ENCODE results near the gene RFC4. TPM values are rescaled to one million over a fixed set of nuclear protein-coding genes. Genes with fewer than 3 reads are reported as not detected.
"Not testable (repeated sequence)": the region's sequence is repeated elsewhere in the genome, so short reads cannot be mapped to it uniquely, and the experiment has no call there.

The RFC4 gene
- total and polyA plus RNA-seq, 8 donors: 3.2 to 121 (median 25.2) TPM; not detected in 1

DNA sequence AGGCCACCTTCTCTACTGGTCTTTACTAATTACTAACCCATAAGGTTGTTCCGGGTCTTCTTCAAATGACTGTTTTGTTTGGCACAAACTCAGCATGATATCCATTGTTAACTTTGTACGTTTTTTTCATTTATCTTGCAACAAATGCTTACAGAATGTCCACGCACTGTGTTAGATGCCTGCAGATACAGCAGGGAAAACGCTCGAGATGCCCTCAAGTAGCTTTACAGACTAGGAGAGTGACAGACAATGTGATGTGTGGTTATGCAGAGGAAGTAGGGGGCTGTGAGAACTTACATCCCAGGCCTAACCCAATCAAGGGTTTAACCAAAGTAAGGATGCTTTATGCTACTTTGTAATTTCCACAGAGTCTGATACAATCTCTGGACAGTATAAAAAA lies 949 bp upstream of the RFC4 start:
- peak overlapping the region in 3 of 4 donors; percentile 65 to 81 (median 70) for H3K4me3 ChIP-seq
- intact Hi-C loops (cut with DNase I; ENCODE audit: low total_unique reads): no loop called here

DNA sequence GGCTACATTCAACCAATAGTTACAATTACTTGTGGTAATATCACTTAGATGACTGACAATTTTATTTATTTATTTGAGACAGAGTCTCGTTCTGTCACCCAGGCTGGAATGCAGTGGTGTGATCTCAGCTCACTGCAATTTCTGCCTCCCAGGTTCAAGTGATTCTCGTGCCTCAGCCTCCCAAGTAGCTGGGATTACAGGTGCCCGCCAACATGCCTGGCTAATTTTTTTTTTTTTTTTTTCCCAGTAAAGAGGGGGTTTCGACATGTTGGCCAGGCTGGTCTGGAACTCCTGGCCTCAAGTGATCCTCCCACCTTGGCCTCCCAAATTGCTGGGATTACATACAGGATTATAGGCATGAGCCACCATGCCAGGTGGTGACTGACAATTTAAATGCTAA lies 2.8 kb downstream of the RFC4 start:
- H3K9me3 ChIP-seq; H3K27ac ChIP-seq; intact Hi-C loops (cut with DNase I; ENCODE audit: low total_unique reads); H3K4me3 ChIP-seq; DNase-seq; H3K27me3 ChIP-seq: not testable (repeated sequence)
- peaks cover 0 to 53% (median 44%) of the 10 kb centered on the region in 4 donors for H3K36me3 ChIP-seq
- 86 to 92% (median 90%) methylated on average over 4 of the region's 4 CpGs for WGBS, 5 donors
- H3K4me1 ChIP-seq: peaks cover 11 to 26% (median 20%) of the 10 kb centered on the region in 4 donors

More for the DNA sequence above, 949 bp upstream of the RFC4 start:
- 18 to 30% (median 21%) methylated on average over 5 of the region's 5 CpGs for WGBS, 5 donors
- Histone ChIP-seq H3K27ac (peak overlapping the region in 3 of 5 donors; percentile 93 to 95 (median 93)), H3K9me3 (no peaks in the 10 kb centered on the region), H3K4me1 (peaks cover 11 to 26% (median 17%) of the 10 kb centered on the region in 4 donors), H3K27me3 (peaks cover 0 to 7% (median 0%) of the 10 kb centered on the region in 3 donors), H3K36me3 (peaks cover 0 to 20% (median 17%) of the 10 kb centered on the region in 4 donors)
- TF ChIP-seq POLR2A (IDR thresholded peaks at IDR 0.05) (no peak), EP300 (IDR thresholded peaks at IDR 0.05) (no peak), POLR2AphosphoS5 (IDR thresholded peaks at IDR 0.05) (no peak)
- TF ChIP-seq, protein P1, sequence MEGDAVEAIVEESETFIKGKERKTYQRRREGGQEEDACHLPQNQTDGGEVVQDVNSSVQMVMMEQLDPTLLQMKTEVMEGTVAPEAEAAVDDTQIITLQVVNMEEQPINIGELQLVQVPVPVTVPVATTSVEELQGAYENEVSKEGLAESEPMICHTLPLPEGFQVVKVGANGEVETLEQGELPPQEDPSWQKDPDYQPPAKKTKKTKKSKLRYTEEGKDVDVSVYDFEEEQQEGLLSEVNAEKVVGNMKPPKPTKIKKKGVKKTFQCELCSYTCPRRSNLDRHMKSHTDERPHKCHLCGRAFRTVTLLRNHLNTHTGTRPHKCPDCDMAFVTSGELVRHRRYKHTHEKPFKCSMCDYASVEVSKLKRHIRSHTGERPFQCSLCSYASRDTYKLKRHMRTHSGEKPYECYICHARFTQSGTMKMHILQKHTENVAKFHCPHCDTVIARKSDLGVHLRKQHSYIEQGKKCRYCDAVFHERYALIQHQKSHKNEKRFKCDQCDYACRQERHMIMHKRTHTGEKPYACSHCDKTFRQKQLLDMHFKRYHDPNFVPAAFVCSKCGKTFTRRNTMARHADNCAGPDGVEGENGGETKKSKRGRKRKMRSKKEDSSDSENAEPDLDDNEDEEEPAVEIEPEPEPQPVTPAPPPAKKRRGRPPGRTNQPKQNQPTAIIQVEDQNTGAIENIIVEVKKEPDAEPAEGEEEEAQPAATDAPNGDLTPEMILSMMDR (IDR thresholded peaks at IDR 0.05): no peak
- DNase-seq: no peak

DNA sequence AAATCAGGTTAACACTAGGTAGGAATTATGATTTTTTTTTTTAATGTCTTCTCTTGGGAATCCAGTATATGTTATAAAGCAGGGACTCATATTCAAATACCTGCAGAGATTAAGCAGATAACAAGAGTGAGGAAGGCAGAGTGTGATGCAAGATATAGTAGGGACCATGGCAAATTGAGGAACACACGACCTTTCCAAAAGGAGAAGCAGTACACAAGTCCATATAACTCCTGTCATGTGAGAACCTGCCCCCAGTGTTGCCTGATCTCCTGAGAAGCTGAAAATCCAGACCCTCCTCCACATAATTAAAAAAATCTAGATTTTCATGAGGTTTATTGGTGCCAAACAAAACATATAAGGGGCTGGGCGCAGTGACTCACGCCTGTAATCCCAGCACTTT lies 3.6 kb downstream of the RFC4 start:
- peaks cover 0 to 61% (median 48%) of the 10 kb centered on the region in 4 donors for H3K36me3 ChIP-seq
- no peaks in the 10 kb centered on the region for H3K9me3 ChIP-seq
- H3K27ac ChIP-seq: no peak overlapping the region
- TF ChIP-seq POLR2AphosphoS5 (IDR thresholded peaks at IDR 0.05): no peak
- TF ChIP-seq EP300 (IDR thresholded peaks at IDR 0.05): no peak
- TF ChIP-seq, protein P1 (IDR thresholded peaks at IDR 0.05): no peak
- no peak for TF ChIP-seq POLR2A (IDR thresholded peaks at IDR 0.05)
- DNase-seq: no peak
- H3K4me3 ChIP-seq: no peak overlapping the region
- WGBS, 5 donors: 90 to 97% (median 95%) methylated on average over 3 of the region's 3 CpGs
- intact Hi-C loops (cut with DNase I; ENCODE audit: low total_unique reads): no loop called here
- H3K27me3 ChIP-seq: no peaks in the 10 kb centered on the region
- H3K4me1 ChIP-seq: peaks cover 11 to 26% (median 20%) of the 10 kb centered on the region in 4 donors

DNA sequence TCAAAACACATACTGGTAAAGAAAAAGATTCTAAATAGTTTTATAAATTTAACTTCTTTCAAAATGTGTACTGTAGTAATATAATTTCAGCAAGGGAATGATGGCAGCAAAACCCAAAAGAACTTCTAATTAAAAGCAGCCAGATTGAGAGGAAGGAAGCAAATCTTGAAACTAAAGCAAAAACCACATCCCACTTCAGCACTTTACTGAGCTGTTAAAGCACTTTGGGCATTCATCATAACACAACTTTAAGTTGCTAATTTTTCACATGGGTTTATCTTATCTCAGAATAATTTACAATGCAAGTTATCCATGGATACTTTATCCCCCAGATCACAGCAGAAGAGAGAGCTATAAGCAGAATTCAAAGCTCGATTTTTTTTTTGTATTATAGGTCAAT lies 6.0 kb downstream of the RFC4 start:
- TF ChIP-seq POLR2AphosphoS5 (IDR thresholded peaks at IDR 0.05): no peak
- TF ChIP-seq, protein P1 (IDR thresholded peaks at IDR 0.05): no peak
- no peak for TF ChIP-seq EP300 (IDR thresholded peaks at IDR 0.05)
- no peak for TF ChIP-seq POLR2A (IDR thresholded peaks at IDR 0.05)
- WGBS, 5 donors: 82 to 94% (median 88%) methylated on average over 1 of the region's 1 CpG
- H3K27ac ChIP-seq: no peak overlapping the region
- H3K4me1 ChIP-seq: peaks cover 1 to 10% (median 6%) of the 10 kb centered on the region in 4 donors
- H3K9me3 ChIP-seq: no peaks in the 10 kb centered on the region
- intact Hi-C loops (cut with DNase I; ENCODE audit: low total_unique reads): no loop called here
- H3K4me3 ChIP-seq: no peak overlapping the region
- no peaks in the 10 kb centered on the region for H3K27me3 ChIP-seq
- H3K36me3 ChIP-seq: peaks cover 3 to 76% (median 61%) of the 10 kb centered on the region in 4 donors
- no peak for DNase-seq

DNA sequence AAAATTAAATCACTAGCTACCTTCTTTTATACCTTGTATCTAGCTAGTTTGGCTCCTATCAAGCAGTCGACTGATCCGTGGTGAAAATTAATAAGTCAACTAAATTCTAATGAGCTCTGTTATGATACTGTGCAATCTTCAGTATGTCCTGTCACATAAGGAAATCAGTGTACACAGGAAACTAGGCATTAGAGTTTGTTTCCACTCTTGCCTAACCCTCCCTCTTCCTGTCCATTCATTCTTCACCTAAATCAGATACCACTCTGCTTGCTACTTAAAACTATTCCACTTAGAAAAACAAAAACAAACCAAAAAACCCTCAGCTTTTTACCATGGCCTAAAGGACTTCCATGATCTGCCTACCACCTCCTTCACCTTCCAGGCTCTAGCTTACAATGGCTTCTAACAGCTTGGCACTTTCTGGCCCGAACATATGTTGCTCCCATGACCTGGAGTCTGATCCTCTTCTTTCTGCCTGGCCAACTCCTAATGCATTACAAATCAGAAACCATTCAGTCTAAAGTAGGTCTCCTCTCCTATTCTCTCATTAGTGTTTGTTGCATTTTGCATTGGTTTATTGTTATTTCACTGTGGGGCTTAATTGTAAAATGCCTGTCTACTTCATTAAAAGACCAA lies 7.9 kb downstream of the RFC4 start:
- Histone ChIP-seq H3K4me3 (no peak overlapping the region), H3K27ac (no peak overlapping the region), H3K9me3 (no peaks in the 10 kb centered on the region), H3K27me3 (no peaks in the 10 kb centered on the region), H3K36me3 (peaks cover 7 to 82% (median 68%) of the 10 kb centered on the region in 4 donors), H3K4me1 (peaks cover 0 to 6% (median 0%) of the 10 kb centered on the region in 4 donors)
- TF ChIP-seq, protein P1 (IDR thresholded peaks at IDR 0.05): no peak
- TF ChIP-seq POLR2AphosphoS5 (IDR thresholded peaks at IDR 0.05) (no peak), EP300 (IDR thresholded peaks at IDR 0.05) (no peak), POLR2A (IDR thresholded peaks at IDR 0.05) (no peak)
- intact Hi-C loops (cut with DNase I; ENCODE audit: low total_unique reads): no loop called here
- DNase-seq: no peak
- WGBS, 5 donors: 78 to 89% (median 83%) methylated on average over 3 of the region's 3 CpGs

Measured in stomach (tissue), 9 donors.